Right ventricle myocardium inferior (tissue), 1 donor: ENCODE results near the gene GSTM1. TPM values are rescaled to one million over a fixed set of nuclear protein-coding genes. Genes with fewer than 3 reads are reported as not detected.
"Not testable (repeated sequence)": the region's sequence is repeated elsewhere in the genome, so short reads cannot be mapped to it uniquely, and the experiment has no call there.

Source experiments
- ATAC-seq: fragments of 200-7000 bp; cut with Tn5 transposase; one replicate; pipeline ENCODE4 v1.9.1; 2020; ENCODE audit warnings: mild to moderate bottlenecking, moderate library complexity
- DNase-seq: peaks from one replicate; pipeline ENCODE4 v3.0.0; 2021; ENCODE audit errors: missing footprints
- intact Hi-C: fragments of 100-400 bp; cut with DNase I; formaldehyde crosslinking; loops from one replicate; pipeline ENCODE4 v1.11.0; 2022
- total RNA-seq: library from RNA; stranded (reverse); fragmentation: NEBNext Ultra II Directional; extraction: Animal tissue kit (Norgen Biotek cat#: 25700); gene quantifications from one replicate; pipeline ENCODE4 v1.2.1, GENCODE V29; 2021
- donor health status: DM: no; HTN: yes; CAD: no; lungs with severe emphysema.

Gene GSTM1
- total RNA-seq, 1 donor from 2014 or later, result not detected

GRCh38 chr1:109685890-109686289, 1.7 kb upstream of the GSTM1 start:
- ATAC-seq, intact Hi-C loops: not testable (repeated sequence)

GRCh38 chr1:109687109-109687508, 508 bp upstream of the GSTM1 start:
- intact Hi-C loops, DNase-seq, ATAC-seq: not testable (repeated sequence)

More at GRCh38 chr1:109685890-109686289, 1.7 kb upstream of the GSTM1 start:
- not testable (repeated sequence) for DNase-seq

- ATAC-seq, result no peak
- intact Hi-C loops, result no loop called here
- no peak for DNase-seq
Observed at GRCh38 chr1:109689844-109690405, 2.3 kb downstream of the GSTM1 start.

GRCh38 chr1:109691759-109692158, 4.1 kb downstream of the GSTM1 start:
- DNase-seq (no peak), ATAC-seq (no peak)
- intact Hi-C loops, result no loop called here

- DNase-seq, ATAC-seq: not testable (repeated sequence)
Observed at GRCh38 chr1:109694400-109694799, 6.8 kb downstream of the GSTM1 start.

GRCh38 chr1:109695138-109695537, 7.5 kb downstream of the GSTM1 start:
- DNase-seq, intact Hi-C loops, ATAC-seq: not testable (repeated sequence)

More at GRCh38 chr1:109694400-109694799, 6.8 kb downstream of the GSTM1 start:
- intact Hi-C loops, result not testable (repeated sequence)

- DNase-seq (no peak), ATAC-seq (no peak)
- intact Hi-C loops, result no loop called here
Observed at GRCh38 chr1:109697066-109697465, 9.4 kb downstream of the GSTM1 start.

GRCh38 chr1:109697861-109698260, 10.2 kb downstream of the GSTM1 start:
- DNase-seq, ATAC-seq, intact Hi-C loops: not testable (repeated sequence)

GRCh38 chr1:109702940-109703339, 15.3 kb downstream of the GSTM1 start:
- DNase-seq, ATAC-seq, intact Hi-C loops: not testable (repeated sequence)

- ATAC-seq, result no peak
- intact Hi-C loops, result no loop called here
- no peak for DNase-seq
Observed at GRCh38 chr1:109704173-109704572, 16.6 kb downstream of the GSTM1 start.

- intact Hi-C loops, result no loop called here
- no peak for ATAC-seq
- DNase-seq, result no peak
Observed at GRCh38 chr1:109705411-109705810, 17.8 kb downstream of the GSTM1 start.

- DNase-seq, intact Hi-C loops, ATAC-seq: not testable (repeated sequence)
Observed at GRCh38 chr1:109708949-109709348, 21.3 kb downstream of the GSTM1 start.

GRCh38 chr1:109709822-109710221, 22.2 kb downstream of the GSTM1 start:
- ATAC-seq, DNase-seq, intact Hi-C loops: not testable (repeated sequence)

- peak; percentile 62 for DNase-seq
- peak; percentile 69 for ATAC-seq
- intact Hi-C loops, result not testable (repeated sequence)
Observed at GRCh38 chr1:109711593-109712320, 24.1 kb downstream of the GSTM1 start, which contains the start of gene GSTM5. Gene GSTM5, plus strand, starts transcription at chr1:109712251. Its CDS starts 62 bp downstream, at chr1:109712313.

- intact Hi-C loops, result no loop called here
- peak; percentile 44 for DNase-seq
- ATAC-seq, result peak; percentile 2
Observed at GRCh38 chr1:109712321-109712864, 24.8 kb downstream of the GSTM1 start.

- intact Hi-C loops, result no loop called here
- ATAC-seq (no peak), DNase-seq (no peak)
Observed at GRCh38 chr1:109713636-109714035, 26.0 kb downstream of the GSTM1 start.

GRCh38 chr1:109714661-109715372, 27.2 kb downstream of the GSTM1 start:
- DNase-seq (no peak), ATAC-seq (no peak)
- intact Hi-C loops, result loop anchor here (5.0 kb wide), 2 partner anchors 48 to 57 kb away; partner anchors contain the start of gene GSTM2

GRCh38 chr1:109716121-109716520, 28.5 kb downstream of the GSTM1 start:
- intact Hi-C loops, result loop anchor here (5.0 kb wide), 2 partner anchors 49 to 56 kb away; partner anchors contain the start of gene GSTM2
- DNase-seq (peak; percentile 48), ATAC-seq (no peak)

- intact Hi-C loops, result loop anchor here (5.0 kb wide), 2 partner anchors 49 to 56 kb away; partner anchors contain the start of gene GSTM2
- ATAC-seq (peak; percentile 45), DNase-seq (no peak)
Observed at GRCh38 chr1:109716570-109717090, 29.0 kb downstream of the GSTM1 start.
